HS-27A (cell line): ENCODE measurements around the gene SLC22A23.
"Not testable (repeated sequence)": the region's sequence is repeated elsewhere in the genome, so short reads cannot be mapped to it uniquely, and the experiment has no call there.

ENCODE experiments used
- DNase-seq: peaks from one replicate; pipeline ENCODE4 v3.0.0-alpha.2; 2012; ENCODE audit warnings: low read depth, missing footprints

Gene SLC22A23

DNA sequence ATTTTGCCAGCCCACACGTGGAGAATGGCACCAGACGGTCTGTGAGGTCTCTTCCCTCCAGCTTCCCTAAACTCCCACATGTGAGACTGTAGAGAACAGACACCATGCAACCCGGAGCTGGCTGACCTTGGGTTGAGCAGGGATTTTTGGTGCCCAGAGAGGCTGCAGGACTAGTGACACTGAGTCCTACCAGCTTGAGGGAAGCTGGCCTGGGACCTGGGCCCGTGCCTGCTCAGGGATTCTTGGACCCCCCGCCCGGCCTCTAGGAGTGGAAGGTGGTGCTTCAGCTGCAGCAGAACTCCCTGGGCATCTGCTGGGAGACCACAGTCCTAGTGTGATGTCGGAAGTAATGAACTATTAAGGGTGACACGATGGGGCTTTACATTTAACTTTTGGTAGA lies 194.9 kb downstream of the SLC22A23 start:
- no peak for DNase-seq

DNA sequence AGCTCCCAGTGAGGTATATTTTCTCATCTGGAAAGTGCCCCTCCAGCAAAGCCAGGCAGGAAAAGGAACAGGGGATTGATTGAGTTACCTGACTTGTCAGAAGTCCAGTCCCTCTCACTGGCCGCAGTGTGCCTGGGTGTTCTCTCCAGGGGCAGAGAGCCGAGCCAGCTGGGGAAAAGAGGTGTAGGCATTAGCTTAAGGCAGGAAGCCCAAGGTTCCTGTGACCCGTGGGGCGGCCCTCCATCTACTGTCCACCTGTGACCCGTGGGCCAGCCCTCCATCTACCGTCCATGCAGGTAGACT lies 195.4 kb downstream of the SLC22A23 start:
- no peak for DNase-seq

DNA sequence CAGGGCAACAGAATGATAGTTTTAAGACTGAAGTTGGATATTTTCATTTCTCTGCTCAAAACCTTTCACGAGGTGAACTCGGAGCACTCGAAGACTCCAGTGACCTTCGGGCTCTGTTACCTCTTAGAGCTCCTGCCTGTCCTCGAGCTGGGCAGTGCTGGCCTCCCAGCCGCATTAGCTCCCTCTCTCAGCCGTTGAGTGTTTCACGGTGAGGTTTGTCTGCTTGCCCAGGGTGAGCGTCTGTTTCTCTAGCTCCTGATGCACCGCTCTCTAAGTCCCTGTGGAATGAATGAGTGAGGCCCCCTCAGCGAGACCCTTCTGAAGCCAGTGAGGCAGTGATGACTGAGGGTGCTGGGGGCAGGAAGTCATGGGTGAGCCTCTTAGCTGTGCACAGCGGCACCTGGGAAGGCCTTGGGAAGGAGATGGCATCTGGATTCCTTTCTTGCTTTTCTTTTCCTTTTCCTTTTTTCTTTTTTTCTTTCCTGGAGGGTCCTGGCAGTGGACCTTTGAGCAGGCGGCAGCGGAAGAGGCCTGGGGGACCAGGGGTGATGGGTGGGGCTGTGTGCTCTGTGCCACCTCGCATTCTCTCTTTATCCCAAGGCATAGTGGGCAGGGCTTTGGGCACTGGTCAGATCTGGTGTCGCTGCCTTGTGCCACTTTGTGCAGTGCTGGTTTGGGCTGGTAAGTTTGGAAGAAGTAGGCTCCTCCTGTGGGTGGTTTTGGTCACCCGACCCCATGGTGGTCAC lies 195.9 kb downstream of the SLC22A23 start:
- DNase-seq, result no peak

GRCh38 chr6:3260296-3260695 lies 196.6 kb downstream of the SLC22A23 start:
- DNase-seq, result no peak

GRCh38 chr6:3259491-3259958 lies 197.3 kb downstream of the SLC22A23 start:
- no peak for DNase-seq

DNA sequence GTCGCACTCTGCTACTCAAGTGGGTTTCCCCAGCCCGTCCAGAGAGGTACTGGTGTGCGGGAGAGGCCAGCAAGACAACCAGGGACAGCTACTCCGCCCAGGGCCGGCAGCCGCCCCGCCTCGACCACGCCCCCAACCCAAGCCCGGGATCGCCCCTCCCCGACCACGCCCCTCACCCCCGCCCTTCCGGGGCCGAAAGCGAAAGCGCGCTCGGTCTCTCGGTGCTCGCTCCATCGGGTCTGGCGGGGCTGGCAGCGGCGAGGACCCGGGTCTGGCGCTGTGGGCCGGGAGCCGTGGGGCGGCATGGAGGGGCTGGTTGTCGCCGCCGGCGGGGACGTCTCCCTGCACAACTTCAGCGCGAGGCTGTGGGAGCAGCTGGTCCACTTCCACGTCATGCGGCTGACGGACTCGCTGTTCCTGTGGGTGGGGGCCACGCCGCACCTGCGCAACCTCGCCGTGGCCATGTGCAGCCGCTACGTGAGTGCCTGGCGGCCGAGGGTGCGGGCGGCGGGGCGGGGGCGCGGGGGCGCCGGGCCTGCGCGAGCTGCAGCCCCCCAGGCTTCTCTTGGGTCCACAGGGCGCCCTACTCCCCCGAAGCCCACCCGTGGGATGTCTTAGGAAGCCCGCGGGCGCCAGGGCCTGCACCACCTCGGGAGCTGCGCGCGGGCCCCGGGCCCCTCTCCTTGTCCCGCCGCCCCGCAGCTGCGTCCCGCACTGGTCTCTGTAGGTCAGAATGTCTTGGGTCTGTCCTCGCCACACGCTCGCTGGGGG lies 197.9 kb downstream of the SLC22A23 start, which contains the start of gene PSMG4:
PSMG4 (plus strand) TSS at position 228 of the 771 bp plus-strand sequence; CDS start at position 304, 76 bp downstream.
- DNase-seq, result no peak

GRCh38 chr6:3258201-3258600 lies 198.6 kb downstream of the SLC22A23 start:
- no peak for DNase-seq

DNA sequence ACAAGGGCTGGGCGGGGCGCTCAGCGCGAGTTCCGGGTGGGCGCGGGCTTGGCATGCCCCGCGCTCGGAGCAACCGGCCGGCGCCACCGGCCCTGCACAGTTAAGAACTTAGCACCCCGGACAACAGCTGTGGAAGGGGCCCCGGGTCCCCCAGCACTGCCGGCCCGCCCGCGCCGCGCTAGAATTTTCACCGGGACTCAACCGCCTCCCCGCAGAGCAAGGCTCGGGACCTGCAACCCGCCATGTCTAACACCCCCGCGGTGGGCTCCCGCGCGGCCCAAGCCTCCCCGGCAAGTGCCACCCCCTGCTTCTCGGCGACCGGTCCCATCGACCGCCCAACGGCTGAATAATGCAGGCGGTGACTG lies 203.3 kb downstream of the SLC22A23 start:
- DNase-seq, result no peak

- DNase-seq, result no peak
Measured at GRCh38 chr6:3252861-3253596, 203.8 kb downstream of the SLC22A23 start.

- no peak for DNase-seq
Measured at GRCh38 chr6:3252369-3252768, 204.5 kb downstream of the SLC22A23 start.

DNA sequence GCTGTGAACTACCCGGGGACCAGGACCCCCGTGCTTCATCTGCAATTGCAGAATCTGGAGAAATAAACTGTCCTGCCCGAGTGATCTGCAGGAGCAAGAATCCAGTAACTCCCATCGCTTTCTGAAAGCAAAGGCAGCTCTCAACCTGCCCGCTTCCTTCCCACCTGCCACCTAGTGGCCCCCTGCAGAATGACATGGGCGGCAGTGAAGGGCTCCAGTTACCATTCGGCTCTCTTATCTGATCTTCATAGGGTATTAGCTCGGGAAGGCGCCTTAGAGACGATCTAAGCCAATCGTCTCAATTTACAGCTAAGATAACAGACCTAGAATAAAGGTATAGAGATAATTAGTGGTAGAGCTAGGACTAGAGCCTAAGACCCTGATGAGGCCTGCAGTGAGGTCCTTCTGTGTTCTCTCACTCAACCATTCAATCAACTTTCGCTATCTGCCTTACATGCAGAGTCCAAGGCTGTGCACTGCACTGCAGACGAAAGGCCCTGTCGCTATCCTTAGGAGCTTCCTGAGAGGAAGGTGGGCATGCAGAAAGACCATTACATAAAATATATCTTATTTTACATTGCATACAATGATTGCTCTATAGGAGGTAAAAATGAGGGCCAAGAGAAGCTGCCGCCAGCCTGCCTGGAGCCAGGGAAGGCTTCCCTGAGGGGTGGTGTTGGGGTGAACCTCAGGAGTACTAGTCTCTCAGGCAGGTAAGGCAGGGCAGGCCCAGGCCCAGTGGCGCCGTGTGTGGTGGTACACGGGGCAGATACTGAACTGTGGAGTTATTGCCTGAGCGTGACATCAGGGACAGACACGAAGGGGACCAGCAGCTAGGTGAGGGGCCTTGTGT lies 205.2 kb downstream of the SLC22A23 start:
- DNase-seq, result no peak

DNA sequence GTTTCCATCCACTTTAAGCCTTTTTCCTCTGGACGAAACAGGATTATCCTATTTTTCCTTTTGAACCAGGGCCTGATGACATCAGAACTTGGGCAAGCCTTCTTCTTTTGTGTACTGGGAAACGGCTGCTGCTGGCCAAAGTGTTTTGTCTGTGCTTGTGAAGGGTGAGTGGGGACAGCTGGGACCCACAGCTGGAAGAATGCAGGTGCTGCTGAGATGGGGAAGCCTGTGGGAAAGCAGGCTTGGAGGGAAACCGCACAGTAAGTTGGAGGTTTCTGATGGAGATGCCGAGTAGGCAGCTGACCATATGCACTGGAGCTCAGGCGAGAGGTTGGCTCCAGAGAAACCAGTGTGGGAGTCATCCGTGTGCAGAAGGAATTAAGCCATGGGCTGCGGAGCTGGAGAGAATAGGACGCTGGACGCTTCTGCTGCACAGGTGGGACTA lies 206.6 kb downstream of the SLC22A23 start:
- DNase-seq, result no peak

- no peak for DNase-seq
Measured at GRCh38 chr6:3249821-3250220, 207.0 kb downstream of the SLC22A23 start.

DNA sequence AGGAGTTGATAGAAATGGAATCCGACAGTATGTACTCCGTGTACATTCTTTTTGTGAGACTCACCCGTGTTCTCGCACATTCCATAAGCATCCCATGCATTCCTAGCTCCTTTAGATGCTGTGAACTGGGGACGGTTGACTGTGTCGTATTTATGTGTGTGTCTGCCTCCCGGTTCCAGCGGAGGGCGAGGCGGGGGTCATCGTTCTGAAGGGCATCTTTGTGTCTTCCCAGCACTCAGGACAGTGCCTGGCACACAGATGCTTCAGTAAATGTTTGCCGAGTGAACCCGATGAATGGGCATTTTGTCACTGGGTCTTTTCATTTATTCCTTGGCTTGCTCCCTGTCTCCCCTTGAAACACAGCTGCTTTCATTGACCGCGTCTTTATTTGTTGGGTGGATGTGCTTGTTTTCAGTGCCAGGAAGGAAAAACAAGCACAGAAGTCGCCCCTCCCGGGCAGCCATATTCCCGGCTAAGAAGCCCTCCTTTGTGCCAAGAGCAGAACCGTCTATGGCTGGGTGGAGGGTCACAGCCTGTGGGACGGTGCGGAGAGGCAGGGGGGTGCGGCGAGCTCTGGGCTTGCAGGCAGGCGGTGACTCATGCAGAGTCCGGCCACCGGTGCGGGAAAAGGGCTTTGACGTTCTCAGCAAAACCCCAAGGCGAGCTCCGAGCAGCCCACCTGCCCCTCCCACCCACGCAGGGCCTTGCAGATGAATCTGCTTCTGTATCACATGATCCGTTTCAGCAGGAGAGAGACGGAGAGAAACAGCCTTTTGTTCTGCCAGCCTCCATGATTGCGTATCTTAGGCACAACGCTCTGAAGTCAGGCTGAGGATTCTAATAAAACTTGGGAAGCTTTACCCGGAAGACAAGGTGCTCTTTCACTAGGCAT lies 209.3 kb downstream of the SLC22A23 start:
- DNase-seq, result no peak

DNA sequence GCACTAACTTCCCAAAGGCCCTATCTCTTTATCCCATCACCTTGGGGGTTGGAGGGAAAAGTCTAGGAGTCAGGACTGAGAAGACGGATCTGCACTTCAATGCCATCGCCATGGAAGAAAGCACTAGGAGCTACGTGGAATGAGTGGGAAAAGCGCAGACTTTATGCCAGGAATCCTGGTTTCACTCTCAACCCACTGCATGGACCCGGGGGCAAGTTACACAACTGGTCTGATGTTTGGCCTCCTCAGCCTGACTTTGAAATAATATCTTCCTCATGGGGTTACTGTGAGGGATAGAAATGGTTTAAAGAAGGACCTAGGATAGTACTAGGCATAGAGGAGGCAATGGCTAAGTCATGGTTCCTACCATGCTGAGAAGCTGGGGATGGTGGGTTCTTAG lies 211.6 kb downstream of the SLC22A23 start:
- DNase-seq, result no peak

- DNase-seq, result not testable (repeated sequence)
Measured at GRCh38 chr6:3244832-3245161, 212.1 kb downstream of the SLC22A23 start.

DNA sequence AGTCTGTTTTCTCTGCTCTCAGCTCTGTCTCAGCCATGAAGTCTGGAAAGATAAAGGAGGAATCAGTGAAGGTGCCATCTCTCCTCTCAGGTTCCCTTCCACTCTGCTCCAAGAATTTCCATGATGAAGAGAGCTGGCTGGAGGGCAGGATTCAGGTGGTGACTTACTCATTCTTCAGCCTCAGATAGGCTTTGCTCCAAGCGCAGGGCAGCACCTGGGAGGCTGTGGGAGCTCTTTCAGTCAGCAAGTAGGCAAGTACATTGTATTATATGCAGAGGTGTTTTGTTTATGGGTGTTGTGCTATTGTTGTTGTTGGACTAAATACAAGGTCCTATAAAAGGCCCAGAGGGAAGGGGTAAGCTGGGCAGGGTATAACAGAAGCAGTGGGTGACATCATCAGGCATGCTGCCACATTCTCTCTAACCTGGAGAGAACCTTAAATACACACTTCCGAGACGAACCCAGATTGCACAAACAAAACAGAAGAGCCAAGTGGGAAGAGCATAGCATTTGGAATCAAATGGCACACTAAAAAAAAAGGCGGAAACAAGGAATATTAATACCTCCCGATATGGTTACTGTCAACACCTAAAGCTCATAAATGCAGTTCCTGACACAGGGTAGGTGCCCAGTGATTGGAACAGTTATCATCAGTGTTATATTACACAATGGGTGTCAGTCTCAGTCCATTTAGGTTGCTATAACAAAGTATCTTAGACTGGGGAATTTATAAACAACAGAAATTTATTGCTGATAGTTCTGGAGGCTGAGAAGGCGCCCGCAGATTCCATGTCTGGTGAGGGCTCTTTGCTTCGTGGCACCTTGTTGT lies 212.6 kb downstream of the SLC22A23 start:
- DNase-seq, result no peak

DNA sequence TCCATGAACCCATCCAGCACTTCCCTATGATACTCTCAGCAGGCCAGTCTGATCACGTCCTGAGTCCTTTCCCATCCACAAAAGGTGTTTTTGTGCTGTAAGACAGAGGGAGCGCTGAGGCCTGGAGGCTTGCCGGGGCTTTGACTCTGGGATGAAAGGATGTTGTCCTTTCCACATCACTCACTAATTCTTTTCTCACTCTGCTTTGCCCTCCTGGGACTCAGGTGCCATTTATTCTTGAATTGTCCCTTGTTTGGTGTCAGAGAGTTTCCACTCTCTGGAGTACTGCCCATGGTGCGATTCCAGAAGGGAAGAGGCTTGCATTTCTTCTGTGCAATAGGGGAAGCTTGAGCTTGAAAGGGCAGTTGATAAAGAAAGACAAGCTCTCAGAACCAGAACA lies 214.1 kb downstream of the SLC22A23 start:
- DNase-seq, result no peak

- DNase-seq, result not testable (repeated sequence)
Measured at GRCh38 chr6:3241745-3242144, 215.1 kb downstream of the SLC22A23 start.

GRCh38 chr6:3240595-3240994 lies 216.3 kb downstream of the SLC22A23 start:
- DNase-seq, result no peak
